Neutrophil (primary cell): ENCODE measurements around the gene ZBTB7B.

Experiments
- H3K27ac ChIP-seq: fragments of 200-600 bp; sonication (generic); 2 replicates; pipeline ENCODE4 v1.5.1; 2016; ENCODE audit warnings: mild to moderate bottlenecking, moderate library complexity
- H3K27me3 ChIP-seq: fragments of 200-600 bp; sonication (generic); 2 replicates; pipeline ENCODE4 v1.6.0; 2016; ENCODE audit warnings: mild to moderate bottlenecking
- H3K36me3 ChIP-seq: fragments of 200-600 bp; sonication (generic); 2 replicates; pipeline ENCODE4 v1.5.1; 2017
- H3K4me1 ChIP-seq, 2 experiments: fragments of 200-600 bp in 1 of 2; sonication (generic) in 1 of 2; 1 replicate in 1 of 2; 2 replicates in 1 of 2; pipeline versions ENCODE4 v1.5.1 to v1.6.1; 2013 to 2016; ENCODE audit warnings: low read depth in 1 of 2, low read length in 1 of 2, mild to moderate bottlenecking in 1 of 2, moderate library complexity in 1 of 2; ENCODE audit not compliant: control insufficient read depth in 1 of 2, insufficient read depth in 1 of 2
- H3K4me3 ChIP-seq, 2 experiments: fragments of 200-600 bp in 1 of 2; sonication (generic) in 1 of 2; 1 replicate in 1 of 2; 2 replicates in 1 of 2; pipeline ENCODE4 v1.5.1; 2013 to 2016; ENCODE audit warnings: low read depth in 1 of 2, low read length in 1 of 2, mild to moderate bottlenecking in 1 of 2, moderate library complexity in 1 of 2
- H3K9me3 ChIP-seq: fragments of 200-600 bp; sonication (generic); 2 replicates; pipeline ENCODE4 v1.5.1; 2016
- CTCF ChIP-seq: fragments of 200-600 bp; sonication (generic); IDR thresholded peaks from 2 replicates; pipeline ENCODE4 v1.5.1; 2016; ENCODE audit warnings: antibody characterized with exemption

The ZBTB7B gene

GRCh38 chr1:155057104-155057503, 54.5 kb downstream of the ZBTB7B start:
- no peak for TF ChIP-seq CTCF

GRCh38 chr1:155057788-155058211, 55.2 kb downstream of the ZBTB7B start:
- Histone ChIP-seq H3K27me3 (peaks cover 8% of the 10 kb centered on the region), H3K9me3 (no peaks in the 10 kb centered on the region), H3K4me3 (no peak overlapping the region), H3K36me3 (peaks cover 68% of the 10 kb centered on the region), H3K27ac (no peak overlapping the region), H3K4me1 (peaks cover 26 to 30% of the 10 kb centered on the region in 2 experiments)
- TF ChIP-seq CTCF: no peak

More at GRCh38 chr1:155057104-155057503, 54.5 kb downstream of the ZBTB7B start:
- Histone ChIP-seq H3K9me3 (no peaks in the 10 kb centered on the region), H3K27ac (no peak overlapping the region), H3K36me3 (peaks cover 68% of the 10 kb centered on the region), H3K27me3 (peaks cover 1% of the 10 kb centered on the region), H3K4me1 (peaks cover 27 to 30% of the 10 kb centered on the region in 2 experiments), H3K4me3 (no peak overlapping the region)

- no peak overlapping the region for H3K4me3 ChIP-seq
- H3K9me3 ChIP-seq: no peaks in the 10 kb centered on the region
- H3K36me3 ChIP-seq: peaks cover 54% of the 10 kb centered on the region
- peaks cover 25% of the 10 kb centered on the region for H3K27me3 ChIP-seq
- peaks cover 29 to 36% of the 10 kb centered on the region in 2 experiments for H3K4me1 ChIP-seq
- TF ChIP-seq CTCF: no peak
- H3K27ac ChIP-seq: no peak overlapping the region
These were observed 58.1 kb downstream of the ZBTB7B start for GRCh38 chr1:155060736-155061135.

- no peaks in the 10 kb centered on the region for H3K9me3 ChIP-seq
- H3K27me3 ChIP-seq: peaks cover 29% of the 10 kb centered on the region
- peaks cover 29 to 36% of the 10 kb centered on the region in 2 experiments for H3K4me1 ChIP-seq
- no peak overlapping the region for H3K4me3 ChIP-seq
- peak overlapping the region; percentile 23 for H3K27ac ChIP-seq
- H3K36me3 ChIP-seq: peaks cover 46% of the 10 kb centered on the region
- TF ChIP-seq CTCF: peak; percentile 99
These were observed 59.0 kb downstream of the ZBTB7B start for GRCh38 chr1:155061381-155062150.

GRCh38 chr1:155062151-155062686, 59.6 kb downstream of the ZBTB7B start:
- Histone ChIP-seq H3K27ac (no peak overlapping the region), H3K4me3 (no peak overlapping the region), H3K4me1 (peaks cover 29 to 36% of the 10 kb centered on the region in 2 experiments), H3K9me3 (no peaks in the 10 kb centered on the region), H3K27me3 (peaks cover 29% of the 10 kb centered on the region), H3K36me3 (peaks cover 40% of the 10 kb centered on the region)
- no peak for TF ChIP-seq CTCF
